ENCODE results near the gene SCGB3A1.

Gene SCGB3A1

GRCh38 chr5:180541710-180542109, 49.6 kb downstream of the SCGB3A1 start:
- Mint-ChIP-seq H3K27me3 (no peaks in the 10 kb centered on the region), H3K4me1 (peaks cover 28% of the 10 kb centered on the region), H3K9me3 (no peaks in the 10 kb centered on the region), H3K36me3 (peaks cover 64% of the 10 kb centered on the region), H3K4me3 (no peak overlapping the region), H3K27ac (no peak overlapping the region)
- no peak for ATAC-seq
